ENCODE results near the gene MAP7D2.
A peak's percentile ranks its signal among the peaks of the same experiment; 100 is the strongest.

MAP7D2 gene

DNA sequence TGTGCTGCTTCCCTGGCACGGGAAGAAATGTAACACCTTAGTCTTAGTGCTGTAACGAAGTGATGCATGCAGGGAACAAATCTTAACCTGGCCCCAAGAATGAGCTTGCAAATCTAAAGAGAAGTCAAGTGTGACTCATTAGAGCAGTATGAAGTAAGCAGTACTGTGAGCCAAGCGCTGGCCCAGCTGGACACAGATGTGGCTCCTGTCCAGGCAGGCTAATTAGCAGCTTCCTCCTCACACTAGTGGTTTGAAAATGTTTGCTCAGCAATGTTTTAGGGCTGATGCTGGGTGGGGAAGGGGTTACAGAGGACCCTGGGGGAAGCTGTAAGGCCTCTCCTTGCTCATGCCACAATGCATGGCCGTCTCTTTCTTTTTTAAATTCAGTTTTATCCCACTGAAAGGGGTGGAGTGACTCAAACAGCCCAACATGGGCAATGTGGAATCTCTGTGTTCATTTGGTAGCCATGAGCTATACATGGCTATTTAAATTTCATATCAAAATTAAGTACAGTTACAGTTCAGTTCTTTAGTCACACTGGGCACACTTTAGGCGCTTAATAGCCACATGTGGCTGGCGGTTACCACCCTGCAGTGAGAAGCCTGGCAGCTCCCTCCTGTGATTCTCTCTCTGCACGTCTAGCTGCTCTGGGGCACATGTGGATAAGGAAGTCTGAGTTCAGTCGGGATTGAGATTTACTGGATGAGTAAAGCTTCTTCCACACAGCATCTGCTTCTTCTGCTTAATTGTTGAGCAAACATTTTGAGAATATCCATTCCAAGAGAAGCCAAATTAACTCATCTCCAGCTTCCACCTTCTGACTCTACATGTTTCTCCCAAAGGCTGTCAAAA lies 48.8 kb downstream of the MAP7D2 start:
- Mint-ChIP-seq H3K4me1 (peaks cover 18% of the 10 kb centered on the region), H3K9me3 (no peaks in the 10 kb centered on the region), H3K27me3 (no peaks in the 10 kb centered on the region), H3K27ac (no peak overlapping the region), H3K4me3 (no peak overlapping the region), H3K36me3 (no peaks in the 10 kb centered on the region)
- ATAC-seq: no peak

DNA sequence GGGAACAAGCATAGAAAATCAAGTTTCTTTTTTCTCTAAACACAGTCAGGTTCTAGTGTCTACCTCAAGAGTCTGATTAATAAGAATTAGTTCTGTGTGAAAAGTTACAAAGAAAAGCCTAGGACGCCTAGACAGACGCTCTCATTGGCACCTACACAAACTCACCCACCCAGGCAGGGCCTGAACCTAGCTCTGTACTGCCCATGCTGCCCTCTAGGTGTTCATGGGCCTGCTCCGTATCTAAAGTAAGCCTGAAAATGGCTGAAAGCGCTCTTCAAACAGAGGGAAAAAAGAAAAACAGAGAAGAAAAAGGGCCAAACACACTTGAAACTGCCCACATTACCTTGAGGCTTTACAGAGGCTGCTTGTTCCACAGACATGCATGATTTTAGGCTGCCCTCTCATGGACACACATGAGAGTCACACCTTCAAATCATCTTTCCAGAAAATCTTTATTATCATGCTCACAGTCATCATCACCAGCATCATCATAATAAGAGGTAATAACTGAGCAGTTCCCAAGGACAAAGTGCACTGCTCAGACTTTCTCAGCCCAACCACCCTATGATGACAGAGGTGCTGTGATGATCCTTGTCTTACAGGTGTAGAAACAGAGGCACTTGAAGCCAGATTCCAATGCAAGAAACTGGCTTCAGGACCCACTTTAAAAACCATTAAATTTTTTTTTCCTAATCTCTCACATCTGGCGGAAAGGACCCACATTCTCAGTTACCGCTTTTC lies 49.6 kb downstream of the MAP7D2 start:
- no peaks in the 10 kb centered on the region for H3K36me3 Mint-ChIP-seq
- H3K9me3 Mint-ChIP-seq: no peaks in the 10 kb centered on the region
- no peak overlapping the region for H3K27ac Mint-ChIP-seq
- H3K4me3 Mint-ChIP-seq: no peak overlapping the region
- peak; percentile 60 for ATAC-seq
- peaks cover 20% of the 10 kb centered on the region for H3K4me1 Mint-ChIP-seq
- H3K27me3 Mint-ChIP-seq: no peaks in the 10 kb centered on the region

DNA sequence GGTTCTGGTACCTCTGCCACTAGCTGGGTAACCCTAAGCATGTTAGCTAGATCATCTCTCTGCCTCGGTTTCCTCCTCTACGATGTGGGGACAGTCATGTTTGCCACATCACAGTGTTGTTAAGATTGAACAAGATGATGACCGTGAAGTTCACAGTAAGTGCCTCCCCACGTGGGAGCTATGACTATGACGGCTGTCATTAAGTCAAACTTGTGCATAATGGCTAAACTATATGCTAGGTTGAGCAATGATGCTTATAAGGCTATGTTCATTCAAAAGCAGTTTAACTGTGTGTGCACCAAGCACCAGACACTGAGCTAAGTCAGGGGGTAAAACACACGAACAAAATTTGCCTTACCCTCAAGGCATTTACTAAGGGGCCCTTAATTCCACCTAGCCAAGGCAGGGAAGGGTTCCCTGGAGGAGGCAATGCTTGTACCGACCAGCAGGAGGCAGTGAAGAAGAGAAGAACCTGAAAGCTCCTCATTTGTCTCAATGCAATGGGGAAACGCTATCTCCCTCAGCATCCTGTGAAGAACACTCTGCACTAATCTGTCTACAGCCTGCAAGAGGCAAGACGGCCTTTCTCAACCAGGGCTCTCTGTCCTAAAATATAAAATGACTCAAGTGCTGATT lies 52.9 kb downstream of the MAP7D2 start:
- Mint-ChIP-seq H3K4me1 (peaks cover 49% of the 10 kb centered on the region), H3K27me3 (no peaks in the 10 kb centered on the region), H3K4me3 (no peak overlapping the region), H3K36me3 (no peaks in the 10 kb centered on the region), H3K27ac (peak overlapping the region; percentile 8), H3K9me3 (no peaks in the 10 kb centered on the region)
- ATAC-seq: no peak

DNA sequence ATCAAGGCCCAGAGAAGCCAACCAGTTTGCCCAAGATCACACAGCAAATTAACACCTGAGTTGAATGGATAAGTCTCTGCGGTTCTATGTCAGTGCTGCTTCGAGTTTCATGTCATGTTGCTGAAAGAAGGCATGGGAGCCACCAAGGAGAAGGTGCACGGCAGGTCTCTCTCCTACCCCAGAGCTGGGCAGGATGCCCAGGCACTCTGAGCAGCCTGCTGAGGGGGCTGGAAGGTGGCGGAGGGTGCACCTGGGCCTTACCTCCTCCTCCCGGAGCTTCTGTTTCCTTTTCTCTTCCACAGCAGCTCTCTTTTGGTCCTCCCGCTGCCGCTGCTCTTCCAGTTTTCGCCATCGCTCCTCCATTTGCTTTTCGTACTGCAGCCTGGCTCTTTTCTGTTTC lies 53.6 kb downstream of the MAP7D2 start:
- Mint-ChIP-seq H3K36me3 (no peaks in the 10 kb centered on the region), H3K9me3 (no peaks in the 10 kb centered on the region), H3K4me3 (no peak overlapping the region), H3K4me1 (peaks cover 49% of the 10 kb centered on the region), H3K27ac (peak overlapping the region; percentile 8), H3K27me3 (no peaks in the 10 kb centered on the region)
- ATAC-seq: no peak

DNA sequence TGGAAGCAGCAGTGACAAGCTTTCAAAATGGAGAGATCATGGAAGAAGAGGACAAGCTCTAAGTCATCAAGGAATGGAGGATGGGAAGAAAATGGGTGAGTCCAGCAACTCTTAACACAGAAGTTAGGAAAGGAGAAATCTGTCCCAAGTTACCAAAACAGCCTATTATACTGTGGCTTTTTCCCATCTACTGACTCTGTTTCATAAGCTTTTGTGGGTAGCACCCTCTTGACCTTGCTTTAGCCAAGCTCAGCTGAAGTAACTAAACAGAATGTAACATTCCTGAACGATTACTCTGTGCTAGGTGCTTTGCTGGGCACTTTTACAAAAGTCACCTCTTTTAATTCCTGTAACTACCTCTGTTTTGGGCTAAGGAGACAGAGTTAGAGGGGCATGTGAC lies 54.9 kb downstream of the MAP7D2 start:
- no peaks in the 10 kb centered on the region for H3K9me3 Mint-ChIP-seq
- ATAC-seq: no peak
- no peaks in the 10 kb centered on the region for H3K36me3 Mint-ChIP-seq
- H3K4me1 Mint-ChIP-seq: peaks cover 44% of the 10 kb centered on the region
- H3K4me3 Mint-ChIP-seq: no peak overlapping the region
- peak overlapping the region; percentile 74 for H3K27ac Mint-ChIP-seq
- no peaks in the 10 kb centered on the region for H3K27me3 Mint-ChIP-seq

DNA sequence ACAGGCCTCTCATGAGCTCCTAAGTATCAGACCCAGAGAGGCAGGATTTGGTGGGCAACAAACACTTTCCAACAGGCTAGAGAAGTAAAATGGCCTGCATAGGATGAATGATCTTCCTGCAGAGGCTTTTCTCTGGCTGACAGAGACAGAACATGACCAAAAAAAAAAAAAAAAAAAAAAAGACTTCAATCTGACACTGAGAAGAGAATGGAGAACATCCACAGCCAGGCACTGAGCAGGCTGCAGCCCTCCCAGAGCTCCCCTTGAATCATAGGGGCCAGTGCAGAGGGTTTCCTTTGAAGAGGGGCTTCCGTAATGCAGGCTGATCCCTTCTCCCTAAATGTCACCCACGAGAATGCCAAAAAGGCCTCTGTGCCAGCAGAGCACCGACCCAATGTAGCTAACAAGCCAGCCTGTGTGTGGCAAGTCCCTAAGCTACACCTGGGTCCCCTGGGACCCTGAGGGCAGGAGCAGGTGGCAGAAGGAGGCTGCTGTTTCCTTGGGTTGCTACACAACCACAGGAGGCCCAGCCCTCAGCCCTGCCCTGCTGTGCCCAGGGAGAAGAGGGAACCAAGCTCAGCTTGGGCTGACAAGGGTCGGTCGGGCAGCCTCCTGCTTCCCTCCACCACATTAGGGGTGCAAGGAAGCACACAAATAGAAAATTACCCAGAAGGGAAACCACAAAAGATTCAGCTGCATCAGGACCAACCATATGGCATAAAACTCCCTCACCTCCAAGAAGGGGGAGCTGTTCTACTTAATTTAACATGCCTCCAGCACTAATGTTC lies 55.6 kb downstream of the MAP7D2 start:
- Mint-ChIP-seq H3K4me1 (peaks cover 43% of the 10 kb centered on the region), H3K9me3 (no peaks in the 10 kb centered on the region), H3K36me3 (no peaks in the 10 kb centered on the region), H3K27ac (peak overlapping the region; percentile 74), H3K27me3 (no peaks in the 10 kb centered on the region), H3K4me3 (peak overlapping the region; percentile 14)
- peak; percentile 99 for ATAC-seq

DNA sequence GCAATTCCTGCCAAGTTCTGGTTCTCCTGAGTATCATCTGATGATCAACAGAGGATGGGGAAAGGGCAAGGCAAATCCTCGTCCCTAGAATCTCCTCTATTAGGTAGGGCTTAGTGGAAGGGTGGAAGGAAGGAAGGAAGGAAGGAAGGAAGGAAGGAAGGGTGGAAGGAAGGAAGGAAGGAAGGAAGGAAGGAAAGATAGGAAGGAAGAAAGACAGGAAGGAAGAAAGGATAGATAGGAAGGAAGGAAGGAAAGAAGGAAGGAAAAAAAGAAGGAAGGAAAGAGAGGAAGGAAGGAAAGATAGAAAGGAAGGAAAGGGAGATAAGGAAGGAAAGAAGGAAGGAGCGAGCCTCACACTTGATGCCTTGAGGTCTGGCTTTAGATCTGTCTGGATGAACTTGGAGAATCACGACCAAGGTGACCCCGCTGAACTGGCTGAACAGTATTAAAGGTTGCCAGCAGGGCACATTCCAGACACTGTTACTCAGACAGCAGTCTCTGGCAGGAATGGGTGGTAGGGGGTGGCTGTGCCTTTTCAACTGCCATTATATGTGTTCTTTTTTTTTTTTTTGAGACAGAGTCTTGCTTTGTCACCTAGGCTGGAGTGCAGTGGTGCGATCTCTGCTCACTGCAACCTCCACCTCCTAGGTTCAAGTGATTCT lies 57.1 kb downstream of the MAP7D2 start:
- peak overlapping the region; percentile 74 for H3K27ac Mint-ChIP-seq
- H3K4me1 Mint-ChIP-seq: peaks cover 39% of the 10 kb centered on the region
- no peak for ATAC-seq
- H3K9me3 Mint-ChIP-seq: no peaks in the 10 kb centered on the region
- H3K36me3 Mint-ChIP-seq: no peaks in the 10 kb centered on the region
- no peaks in the 10 kb centered on the region for H3K27me3 Mint-ChIP-seq
- no peak overlapping the region for H3K4me3 Mint-ChIP-seq

DNA sequence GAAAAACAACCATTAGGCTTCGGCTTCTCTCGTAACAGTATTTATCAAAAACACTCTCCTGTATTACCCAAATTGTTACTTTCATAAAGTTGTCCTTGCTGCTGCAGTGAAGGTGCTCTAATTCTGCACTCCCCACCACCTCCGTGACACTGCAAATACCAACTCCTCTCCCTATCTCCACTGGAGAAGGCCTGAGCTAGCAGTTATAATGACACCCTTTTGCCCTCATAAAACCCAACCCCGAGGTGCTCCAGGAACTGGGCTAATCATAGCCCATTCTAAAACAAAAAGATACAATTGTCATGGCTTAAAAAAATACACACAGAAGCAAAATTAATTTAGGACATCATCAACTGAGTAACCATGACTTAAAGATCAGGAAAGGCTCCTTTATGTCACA lies 59.2 kb downstream of the MAP7D2 start:
- Mint-ChIP-seq H3K27ac (no peak overlapping the region), H3K9me3 (no peaks in the 10 kb centered on the region), H3K4me1 (peaks cover 31% of the 10 kb centered on the region), H3K27me3 (no peaks in the 10 kb centered on the region), H3K36me3 (no peaks in the 10 kb centered on the region), H3K4me3 (no peak overlapping the region)
- no peak for ATAC-seq

DNA sequence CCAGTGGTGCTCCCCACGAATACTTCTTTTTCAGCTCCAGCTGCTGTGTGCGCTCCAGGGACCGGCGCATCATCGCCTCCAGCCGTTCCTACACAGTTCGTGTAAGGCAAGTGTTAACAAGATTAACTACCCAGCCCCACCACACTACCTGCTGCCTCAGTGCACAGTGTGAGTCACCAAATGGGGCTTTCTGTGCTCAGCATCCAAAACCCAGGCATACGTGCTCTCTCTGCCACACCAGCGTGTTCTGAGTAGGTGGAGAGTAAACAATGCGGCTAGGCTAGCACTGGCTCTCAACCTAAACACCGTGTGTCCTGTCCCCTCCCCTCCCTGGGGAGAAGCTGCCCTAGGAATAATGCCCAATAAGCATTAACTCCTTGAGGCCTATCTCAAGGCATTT lies 60.0 kb downstream of the MAP7D2 start:
- no peak overlapping the region for H3K4me3 Mint-ChIP-seq
- H3K27me3 Mint-ChIP-seq: no peaks in the 10 kb centered on the region
- no peaks in the 10 kb centered on the region for H3K9me3 Mint-ChIP-seq
- no peaks in the 10 kb centered on the region for H3K36me3 Mint-ChIP-seq
- no peak overlapping the region for H3K27ac Mint-ChIP-seq
- peaks cover 25% of the 10 kb centered on the region for H3K4me1 Mint-ChIP-seq
- no peak for ATAC-seq

DNA sequence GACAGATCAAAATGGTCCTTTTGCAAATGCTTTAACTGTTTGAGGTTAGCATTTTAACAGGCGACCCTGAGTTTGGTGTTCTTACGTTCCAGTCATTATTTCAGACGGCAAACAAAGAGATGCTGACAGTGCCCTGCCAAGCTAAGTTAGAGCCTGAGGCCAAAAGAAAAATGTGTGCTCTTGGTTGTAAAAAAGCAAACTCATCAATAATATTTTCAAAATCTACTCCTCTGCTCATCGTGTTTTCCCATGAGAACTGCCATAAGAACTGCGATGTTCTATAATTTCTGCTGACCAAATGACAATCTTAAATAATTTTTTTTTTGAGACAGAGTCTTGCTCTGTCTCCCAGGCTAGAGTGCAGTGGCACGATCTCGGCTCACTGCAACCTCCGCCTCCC lies 63.2 kb downstream of the MAP7D2 start:
- Mint-ChIP-seq H3K9me3 (no peaks in the 10 kb centered on the region), H3K27ac (no peak overlapping the region), H3K36me3 (no peaks in the 10 kb centered on the region), H3K4me3 (no peak overlapping the region), H3K27me3 (no peaks in the 10 kb centered on the region), H3K4me1 (no peaks in the 10 kb centered on the region)
- ATAC-seq: no peak

DNA sequence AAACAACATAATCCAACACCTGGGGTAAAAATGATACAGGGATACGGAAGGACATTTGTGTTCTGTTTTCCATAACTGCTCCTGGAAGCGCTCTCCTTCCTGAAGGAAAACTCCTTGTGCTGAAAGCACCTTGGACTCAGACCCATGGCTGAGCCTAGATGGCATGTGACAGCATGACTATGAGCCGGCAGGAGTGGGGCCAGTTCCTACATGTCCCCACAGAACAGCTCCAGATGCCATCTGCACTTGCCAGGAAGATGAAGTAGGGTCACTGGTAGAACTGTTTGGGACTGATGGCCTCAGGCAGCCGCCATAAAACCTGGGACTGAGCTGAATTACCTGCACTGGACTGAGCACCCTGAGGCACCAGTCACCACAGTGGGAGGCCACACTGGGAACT lies 69.8 kb downstream of the MAP7D2 start:
- Mint-ChIP-seq H3K36me3 (no peaks in the 10 kb centered on the region), H3K9me3 (no peaks in the 10 kb centered on the region), H3K27ac (no peak overlapping the region), H3K27me3 (no peaks in the 10 kb centered on the region), H3K4me3 (no peak overlapping the region), H3K4me1 (no peaks in the 10 kb centered on the region)
- no peak for ATAC-seq

DNA sequence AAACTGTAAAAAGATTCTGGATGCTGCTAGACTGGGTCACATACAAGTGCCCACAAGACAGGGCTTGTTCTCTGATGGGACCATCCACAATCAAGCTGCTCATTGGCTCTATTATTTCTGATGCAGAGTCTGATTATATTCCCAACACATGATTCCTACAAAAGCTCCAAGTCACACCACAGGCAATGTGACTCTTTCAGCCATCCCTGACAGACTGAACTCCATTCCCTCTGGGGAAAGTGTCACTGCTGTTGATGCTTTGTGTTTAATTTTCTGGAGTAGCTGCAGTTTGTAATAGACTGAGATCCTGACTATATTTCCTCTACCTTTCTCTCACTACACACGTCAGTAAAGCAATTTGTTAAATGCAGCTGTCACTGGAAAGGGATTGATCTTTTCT lies 70.5 kb downstream of the MAP7D2 start:
- H3K4me3 Mint-ChIP-seq: no peak overlapping the region
- no peak for ATAC-seq
- H3K36me3 Mint-ChIP-seq: no peaks in the 10 kb centered on the region
- H3K4me1 Mint-ChIP-seq: no peaks in the 10 kb centered on the region
- H3K27me3 Mint-ChIP-seq: no peaks in the 10 kb centered on the region
- no peaks in the 10 kb centered on the region for H3K9me3 Mint-ChIP-seq
- no peak overlapping the region for H3K27ac Mint-ChIP-seq

DNA sequence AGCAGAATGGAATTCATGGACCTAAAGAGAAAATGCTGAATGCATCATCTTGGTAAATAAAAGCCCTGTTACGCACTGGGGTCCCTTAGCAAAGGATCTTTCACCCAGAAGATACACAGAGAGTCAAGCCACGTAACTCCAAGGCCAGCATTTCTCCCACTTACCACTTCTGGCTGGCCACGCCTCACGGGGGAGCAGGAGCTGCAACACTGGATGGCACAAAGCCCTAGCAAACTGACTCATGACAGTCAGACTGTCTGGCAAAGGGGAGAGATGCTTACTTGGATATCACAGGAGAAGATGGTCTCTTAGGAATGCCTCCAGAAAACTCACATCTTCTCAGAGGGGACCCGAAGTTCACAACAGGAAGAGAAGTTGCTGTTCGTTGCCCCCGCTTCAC lies 74.5 kb downstream of the MAP7D2 start:
- Mint-ChIP-seq H3K4me1 (peaks cover 3% of the 10 kb centered on the region), H3K27me3 (no peaks in the 10 kb centered on the region), H3K36me3 (no peaks in the 10 kb centered on the region), H3K9me3 (no peaks in the 10 kb centered on the region), H3K4me3 (no peak overlapping the region), H3K27ac (no peak overlapping the region)
- ATAC-seq: no peak

DNA sequence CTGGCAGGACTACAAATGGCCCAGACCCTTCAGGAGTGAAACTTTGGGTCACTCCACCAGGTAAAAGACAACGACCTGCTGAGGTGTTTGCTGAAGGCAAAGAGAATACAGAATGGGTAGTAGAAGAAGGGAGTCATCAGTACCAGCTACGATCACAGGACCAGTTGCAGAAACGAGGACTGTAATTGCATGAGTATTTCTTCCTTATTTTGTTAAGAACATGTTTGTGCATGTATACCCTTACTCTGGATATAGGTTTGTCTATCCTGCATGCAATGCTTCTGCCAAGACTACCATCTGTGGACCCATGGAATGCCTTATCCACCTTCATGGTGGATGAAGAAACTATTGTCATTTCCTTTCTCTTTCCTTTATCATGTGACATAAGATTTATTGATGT lies 77.7 kb downstream of the MAP7D2 start:
- Mint-ChIP-seq H3K36me3 (no peaks in the 10 kb centered on the region), H3K27ac (no peak overlapping the region), H3K4me3 (no peak overlapping the region), H3K27me3 (no peaks in the 10 kb centered on the region), H3K9me3 (no peaks in the 10 kb centered on the region), H3K4me1 (peaks cover 5% of the 10 kb centered on the region)
- no peak for ATAC-seq

DNA sequence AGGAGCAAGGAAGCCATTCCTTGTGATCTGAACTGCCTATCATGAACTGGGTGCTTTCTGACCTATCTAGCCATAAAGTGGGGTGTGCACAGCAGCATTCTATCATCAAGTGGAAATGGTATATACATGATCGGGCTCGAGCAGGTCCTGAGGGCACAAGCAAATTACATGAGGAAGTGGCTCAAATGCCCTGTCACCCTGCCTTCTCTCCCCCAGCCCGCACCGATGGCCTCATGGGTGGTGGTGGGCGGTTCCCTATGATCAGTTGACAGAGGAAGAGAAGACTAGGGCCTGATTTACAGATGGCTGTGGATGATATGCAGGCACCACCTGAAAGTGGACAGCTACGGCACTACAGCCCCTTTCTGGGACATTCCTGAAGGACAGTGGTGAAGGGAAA lies 79.5 kb downstream of the MAP7D2 start:
- no peak overlapping the region for H3K4me3 Mint-ChIP-seq
- H3K27ac Mint-ChIP-seq: no peak overlapping the region
- H3K36me3 Mint-ChIP-seq: no peaks in the 10 kb centered on the region
- H3K27me3 Mint-ChIP-seq: no peaks in the 10 kb centered on the region
- no peaks in the 10 kb centered on the region for H3K9me3 Mint-ChIP-seq
- H3K4me1 Mint-ChIP-seq: peaks cover 5% of the 10 kb centered on the region
- ATAC-seq: no peak

Measured in stimulated activated memory B cell treated with anti-CD40 and anti-IgM and Interleukin-4, amounts not matched to agents 10 μg/mL and 1 μg/mL and 100 μg/mL, for 72 hours (primary cell).